HCT116 (cell line): ENCODE data around the gene SPDEF. TPM values are rescaled to one million over a fixed set of nuclear protein-coding genes. Genes with fewer than 3 reads are reported as not detected.

ENCODE experiments used
- ATAC-seq: fragments of 200-7000 bp; cut with Tn5 transposase; 2 replicates; pipeline ENCODE4 v1.9.1; 2020; ENCODE audit warnings: mild to moderate bottlenecking, moderate library complexity
- BruUV-seq: library from RNA; stranded (reverse); fragments of 400-500 nt; replicated peaks from 2 replicates; lab custom pipeline; 2021; lab: Mats Ljungman, UMichigan
- CTCF ChIA-PET: fragments of 300-600 bp; sonication (Branson Sonifier 250); formaldehyde crosslinking; loops from one replicate; lab custom pipeline; 2021; ENCODE audit warnings: antibody characterized with exemption; lab: Charles Lee
- POLR2A ChIA-PET: fragments of 300-600, 350-600 bp; sonication (Branson Sonifier 250); formaldehyde crosslinking; loops from one replicate; lab custom pipeline; 2021; ENCODE audit warnings: antibody characterized with exemption; lab: Charles Lee
- RAD21 ChIA-PET, 2 experiments: fragments of 300-600 bp; sonication (Branson Sonifier 250); formaldehyde crosslinking; loops; one replicate each; lab custom pipeline; 2023; ENCODE audit warnings: low total read pairs in 2 of 2; ENCODE audit not compliant: uncharacterized antibody in 2 of 2, unreplicated experiment in 2 of 2, low non-redundant PET in 1 of 2; lab: Charles Lee
- DNase-seq: peaks from one replicate; pipeline ENCODE4 v3.0.0-alpha.2; 2010; ENCODE audit warnings: low read depth, low spot score
- H2AFZ ChIP-seq: fragments of 200-600 bp; shearing (Covaris generic), sonication (generic); 2 replicates; pipeline ENCODE4 v1.6.1; 2017; ENCODE audit warnings: low read depth, mixed run types, mixed read lengths, antibody characterized with exemption, low read length; ENCODE audit not compliant: poor library complexity, severe bottlenecking
- H3K27ac ChIP-seq: 2 replicates; pipeline ENCODE4 v1.5.1; 2012; ENCODE audit warnings: low read depth, low read length
- H3K27me3 ChIP-seq: fragments of 200-600 bp; sonication (generic); 2 replicates; pipeline ENCODE4 v1.6.1; 2016; ENCODE audit warnings: mixed run types, low read length, mixed read lengths; ENCODE audit not compliant: insufficient read depth
- H3K36me3 ChIP-seq, 2 experiments: fragments of 200-500 bp in 1 of 2; fragments of 200-600 bp in 1 of 2; sonication (Bioruptor generic) in 1 of 2; sonication (generic) in 1 of 2; 2 replicates each; pipeline versions ENCODE4 v1.5.1 to v1.6.1; 2014 to 2016; ENCODE audit warnings: low read length in 2 of 2, inconsistent platforms in 1 of 2, mixed read lengths in 1 of 2, mixed run types in 1 of 2; ENCODE audit not compliant: insufficient read depth in 2 of 2, control insufficient read depth in 1 of 2
- H3K4me1 ChIP-seq, 2 experiments: fragments of 200-600 bp in 1 of 2; sonication (generic) in 1 of 2; 2 replicates each; pipeline versions ENCODE4 v1.5.1 to v1.6.1; 2012 to 2017; ENCODE audit warnings: low read length in 2 of 2, inconsistent platforms in 1 of 2, mild to moderate bottlenecking in 1 of 2, mixed read lengths in 1 of 2, mixed run types in 1 of 2, moderate library complexity in 1 of 2; ENCODE audit not compliant: insufficient read depth in 2 of 2, control insufficient read depth in 1 of 2
- H3K4me2 ChIP-seq: fragments of 200-600 bp; sonication (generic); 2 replicates; pipeline ENCODE4 v1.6.1; 2017; ENCODE audit warnings: mixed run types, low read length, mixed read lengths
- H3K4me3 ChIP-seq, 2 experiments: fragments of 200-600 bp in 1 of 2; sonication (generic) in 1 of 2; replicated peaks in 1 of 2; 2 replicates each; pipeline ENCODE4 v1.5.1; 2011 to 2016; ENCODE audit warnings: low read length in 2 of 2, control low read depth in 1 of 2, low read depth in 1 of 2, mild to moderate bottlenecking in 1 of 2, mixed read lengths in 1 of 2, mixed run types in 1 of 2
- H3K79me2 ChIP-seq: fragments of 200-600 bp; sonication (generic); 2 replicates; pipeline ENCODE4 v1.6.1; 2017; ENCODE audit warnings: mild to moderate bottlenecking, mixed run types, low read length, moderate library complexity, mixed read lengths; ENCODE audit not compliant: insufficient read depth
- H3K9ac ChIP-seq: fragments of 200-600 bp; sonication (generic); 2 replicates; pipeline ENCODE4 v1.6.1; 2016; ENCODE audit warnings: low read length, mixed read lengths
- H3K9me2 ChIP-seq: fragments of 200-600 bp; sonication (generic), shearing (Covaris generic); 2 replicates; pipeline ENCODE4 v1.6.1; 2017; ENCODE audit warnings: mixed run types, mild to moderate bottlenecking, moderate library complexity; ENCODE audit not compliant: insufficient read depth
- H3K9me3 ChIP-seq, 2 experiments: fragments of 200-500 bp in 1 of 2; fragments of 200-600 bp in 1 of 2; sonication (Bioruptor generic) in 1 of 2; sonication (generic) in 1 of 2; 2 replicates each; pipeline ENCODE4 v1.6.1; 2014 to 2017; ENCODE audit warnings: low read length in 2 of 2, mixed read lengths in 2 of 2, inconsistent platforms in 1 of 2, low read depth in 1 of 2, mild to moderate bottlenecking in 1 of 2, mixed run types in 1 of 2, moderate library complexity in 1 of 2; ENCODE audit not compliant: control insufficient read depth in 1 of 2, insufficient read depth in 1 of 2
- H4K20me1 ChIP-seq: fragments of 200-600 bp; sonication (generic), shearing (Covaris generic); 2 replicates; pipeline ENCODE4 v1.6.1; 2017; ENCODE audit warnings: mixed run types, mild to moderate bottlenecking, moderate library complexity; ENCODE audit not compliant: insufficient read depth
- ATF3 ChIP-seq: IDR thresholded peaks from 2 replicates; pipeline ENCODE4 v1.6.1; 2012
- CBX3 ChIP-seq: IDR thresholded peaks from 2 replicates; pipeline ENCODE4 v1.6.1; 2012; ENCODE audit warnings: low read depth
- CEBPB ChIP-seq: IDR thresholded peaks from 2 replicates; pipeline ENCODE4 v1.6.1; 2012; ENCODE audit warnings: low read depth
- CTCF ChIP-seq, 3 experiments: fragments of 200-600 bp in 1 of 3; sonication (generic) in 1 of 3; IDR thresholded peaks in 2 of 3; conservative IDR thresholded peaks in 1 of 3; 2 replicates each; pipeline ENCODE4 v1.5.1; 2012 to 2017; ENCODE audit warnings: low read depth in 2 of 3, low read length in 2 of 3, antibody characterized with exemption in 1 of 3, borderline replicate concordance in 1 of 3, control low read depth in 1 of 3, mild to moderate bottlenecking in 1 of 3, mixed read lengths in 1 of 3, mixed run types in 1 of 3, moderate library complexity in 1 of 3; ENCODE audit not compliant: insufficient read depth in 1 of 3
- EGR1 ChIP-seq: IDR thresholded peaks from 2 replicates; pipeline ENCODE4 v1.6.1; 2012; ENCODE audit warnings: low read depth
- ELF1 ChIP-seq: IDR thresholded peaks from 2 replicates; pipeline ENCODE4 v1.6.1; 2012; ENCODE audit warnings: low read depth, borderline replicate concordance
- EZH2phosphoT487 ChIP-seq: fragments of 200-600 bp; IDR thresholded peaks from 2 replicates; pipeline ENCODE4 v1.6.1; 2018; ENCODE audit warnings: antibody characterized with exemption, borderline replicate concordance
- FOSL1 ChIP-seq: IDR thresholded peaks from 2 replicates; pipeline ENCODE4 v1.6.1; 2012; ENCODE audit warnings: low read depth
- JUND ChIP-seq: IDR thresholded peaks from 2 replicates; pipeline ENCODE4 v1.6.1; 2012
- MAX ChIP-seq: IDR thresholded peaks from 2 replicates; pipeline ENCODE4 v1.6.1; 2012
- POLR2A ChIP-seq: IDR thresholded peaks from 2 replicates; pipeline ENCODE4 v1.7.0; 2011; ENCODE audit warnings: borderline replicate concordance; ENCODE audit not compliant: insufficient read depth, insufficient read length; ENCODE audit errors: extremely low read depth
- POLR2AphosphoS5 ChIP-seq: IDR thresholded peaks from 2 replicates; pipeline ENCODE4 v1.6.1; 2011; ENCODE audit warnings: mild to moderate bottlenecking, low read depth, low read length, moderate library complexity
- SIN3A ChIP-seq: IDR thresholded peaks from 2 replicates; pipeline ENCODE4 v1.6.1; 2012; ENCODE audit warnings: low read depth
- TCF7L2 ChIP-seq: IDR thresholded peaks from 2 replicates; pipeline ENCODE4 v1.7.0; 2011; ENCODE audit warnings: borderline replicate concordance, inconsistent platforms; ENCODE audit not compliant: insufficient read depth, insufficient read length; ENCODE audit errors: extremely low read depth
- YY1 ChIP-seq: IDR thresholded peaks from 2 replicates; pipeline ENCODE4 v1.6.1; 2011; ENCODE audit warnings: low read length, low read depth, moderate library complexity, mild to moderate bottlenecking; ENCODE audit not compliant: insufficient replicate concordance; ENCODE audit errors: extremely low read depth
- ZBTB33 ChIP-seq: IDR thresholded peaks from 2 replicates; pipeline ENCODE4 v1.6.1; 2011; ENCODE audit warnings: mild to moderate bottlenecking, low read length, moderate library complexity; ENCODE audit not compliant: insufficient replicate concordance; ENCODE audit errors: extremely low read depth
- ZNF274 ChIP-seq: fragments of 200-500 bp; sonication (Bioruptor generic); IDR thresholded peaks from 2 replicates; pipeline ENCODE4 v1.6.1; 2014; ENCODE audit warnings: mild to moderate bottlenecking, low read depth, low read length, inconsistent platforms
- intact Hi-C: fragments of 100-400 bp; cut with micrococcal nuclease; formaldehyde crosslinking; loops from 2 replicates; pipeline ENCODE4 v1.10.0; 2022
- total RNA-seq: library from RNA; stranded (reverse); gene quantifications from one replicate; pipeline ENCODE4 v1.2.1, GENCODE V29; 2021; ENCODE audit not compliant: unreplicated experiment

Gene SPDEF
- total RNA-seq, 1 experiment from 2014 or later, result 0.39 TPM

GRCh38 chr6:34589691-34590090 lies 33.6 kb upstream of the SPDEF start:
- Histone ChIP-seq H3K4me1 (no peaks in the 10 kb centered on the region), H2AFZ (no peak overlapping the region), H3K9me2 (no peaks in the 10 kb centered on the region), H3K9ac (no peak overlapping the region), H3K9me3 (no peaks in the 10 kb centered on the region), H3K4me3 (no peak overlapping the region), H3K27me3 (no peaks in the 10 kb centered on the region), H3K36me3 (no peaks in the 10 kb centered on the region), H3K79me2 (peaks cover 28% of the 10 kb centered on the region; the same call in 1 of the 2 replicates), H3K27ac (no peak overlapping the region), H3K4me2 (no peak overlapping the region), H4K20me1 (no peaks in the 10 kb centered on the region)
- ChIA-PET RAD21 (no interaction called here), POLR2A (no interaction called here), CTCF (no interaction called here)
- BruUV-seq, result no TSS peak
- DNase-seq, result no peak
- intact Hi-C loops, result no loop called here
- TF ChIP-seq EZH2phosphoT487 (no peak), YY1 (no peak), MAX (no peak), EGR1 (no peak), CTCF (IDR thresholded peaks at IDR 0.05 in 2 of 3, conservative IDR thresholded peaks at IDR 0.05 in 1 of 3; ENCODE audit: borderline replicate concordance in 1 of 3, insufficient read depth in 1 of 3, low read depth in 2 of 3, low read length in 2 of 3) (0 out of 6 replicates have a peak, but pooled peaks of 1 of the 3 experiments have one; percentile 10)
- ATAC-seq, result no peak; the same call in 1 of the 2 replicates

- intact Hi-C loops, result no loop called here
- Histone ChIP-seq H2AFZ (no peak overlapping the region), H3K9me2 (no peaks in the 10 kb centered on the region), H3K27me3 (no peaks in the 10 kb centered on the region), H3K36me3 (no peaks in the 10 kb centered on the region), H3K9ac (no peak overlapping the region), H3K79me2 (peaks cover 22% of the 10 kb centered on the region; the same call in 1 of the 2 replicates), H3K9me3 (no peaks in the 10 kb centered on the region), H3K4me3 (no peak overlapping the region), H4K20me1 (no peaks in the 10 kb centered on the region), H3K4me1 (no peaks in the 10 kb centered on the region), H3K4me2 (no peak overlapping the region), H3K27ac (no peak overlapping the region)
- no peak for TF ChIP-seq JUND
- no peak for TF ChIP-seq ZNF274
- TF ChIP-seq CBX3, result no peak
- TF ChIP-seq EZH2phosphoT487, result no peak
- TF ChIP-seq EGR1, result no peak
- no peak for TF ChIP-seq CEBPB
- TF ChIP-seq ELF1, result no peak
- no peak for TF ChIP-seq ZBTB33
- TF ChIP-seq SIN3A, result no peak
- no peak for TF ChIP-seq POLR2AphosphoS5
- TF ChIP-seq POLR2A, result no peak
- no peak for TF ChIP-seq FOSL1
- no peak for TF ChIP-seq YY1
- no peak for TF ChIP-seq TCF7L2
- TF ChIP-seq ATF3, result no peak
- no peak for ATAC-seq
- DNase-seq, result no peak
- RAD21 ChIA-PET, result no interaction called here
- no TSS peak for BruUV-seq
- POLR2A ChIA-PET, result no interaction called here
- CTCF ChIA-PET, result interaction anchor here (1.1 kb wide), 1 partner anchor 425 kb away, joined by 3 read pairs; no protein-coding TSS in a partner anchor
Measured at GRCh38 chr6:34589140-34589539, 33.0 kb upstream of the SPDEF start.
